Stimulated activated CD4-positive, alpha-beta T cell treated with anti-CD3 and anti-CD28 coated beads, Interleukin-1b, Interleukin-23, amount 100 ng/mL, for 24 hours (primary cell): ENCODE data around the gene MDGA2.
"Not testable (repeated sequence)": the region's sequence is repeated elsewhere in the genome, so short reads cannot be mapped to it uniquely, and the experiment has no call there.

Experiments
- DNase-seq, 4 experiments: peaks; one replicate each; pipeline ENCODE4 v3.0.0-alpha.2; 2020; ENCODE audit warnings: low read depth in 4 of 4, low spot score in 1 of 4

Gene MDGA2

DNA sequence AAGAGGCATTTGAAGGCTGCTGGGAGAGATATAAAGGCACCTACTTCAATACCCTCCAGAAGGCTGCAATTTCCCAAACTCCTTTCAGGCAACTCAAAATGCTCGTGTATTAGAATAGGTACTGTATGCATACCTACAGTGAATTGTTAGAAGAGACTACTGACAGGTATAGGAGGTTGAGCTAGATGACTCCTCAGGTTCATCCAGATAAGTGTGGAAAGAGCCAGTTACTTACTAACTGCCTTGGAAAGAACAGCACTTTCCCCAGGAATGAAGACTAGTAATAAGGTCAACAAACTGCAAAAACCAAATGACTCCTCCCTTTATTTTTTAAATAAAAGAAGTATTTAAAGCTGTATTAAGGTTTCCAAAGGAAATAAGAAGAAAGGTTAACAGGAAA, 429.0 kb downstream of the MDGA2 start:
- DNase-seq = no peak

DNA sequence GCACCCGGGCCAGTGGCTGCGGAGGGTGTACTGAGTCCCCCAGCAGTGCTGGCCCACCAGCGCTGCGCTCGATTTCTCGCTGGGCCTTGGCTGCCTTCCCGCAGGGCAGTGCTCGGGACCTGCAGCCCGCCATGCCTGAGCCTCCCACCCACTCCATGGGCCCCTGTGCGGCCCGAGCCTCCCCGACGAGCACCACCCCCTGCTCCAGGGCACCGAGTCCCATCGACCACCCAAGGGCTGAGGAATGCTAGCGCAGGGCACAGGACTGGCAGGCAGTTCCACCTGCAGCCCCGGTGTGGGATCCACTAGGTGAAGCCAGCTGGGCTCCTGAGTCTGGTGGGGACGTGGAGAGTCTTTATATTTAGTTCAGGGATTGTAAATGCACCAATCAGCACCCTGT, 432.8 kb downstream of the MDGA2 start:
- DNase-seq = not testable (repeated sequence)

DNA sequence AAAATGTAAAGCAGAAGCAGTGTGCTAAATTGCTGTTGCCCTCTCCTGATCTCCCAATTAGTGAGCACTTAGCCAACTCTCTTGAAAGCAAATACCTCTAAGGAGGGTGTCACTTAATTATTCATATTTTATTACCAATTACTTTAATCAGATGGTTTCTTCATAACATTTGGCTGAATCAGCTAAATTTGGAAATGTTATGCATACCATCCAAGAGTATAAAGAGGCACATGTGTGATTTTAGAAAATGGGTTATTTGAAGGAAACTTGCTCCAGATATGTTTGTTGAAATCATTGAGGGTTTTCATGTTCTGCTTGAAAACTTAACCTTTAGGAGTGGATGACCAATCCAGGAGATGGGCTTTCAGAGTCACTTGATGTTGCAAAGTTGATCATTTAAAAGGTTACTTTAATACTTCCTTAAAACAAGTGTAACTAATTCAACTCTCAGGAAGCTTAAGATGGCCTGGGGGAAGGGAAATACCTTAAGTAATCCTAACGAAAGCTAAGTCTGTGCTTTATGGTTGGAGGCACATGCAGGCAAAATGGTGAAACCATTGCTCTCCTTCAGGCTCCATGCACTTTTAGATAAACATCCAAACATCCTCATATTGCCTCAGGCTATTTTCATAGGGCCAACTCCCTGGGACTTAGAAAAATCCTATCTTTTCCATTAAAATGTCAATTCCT, 434.5 kb downstream of the MDGA2 start:
- DNase-seq = no peak

DNA sequence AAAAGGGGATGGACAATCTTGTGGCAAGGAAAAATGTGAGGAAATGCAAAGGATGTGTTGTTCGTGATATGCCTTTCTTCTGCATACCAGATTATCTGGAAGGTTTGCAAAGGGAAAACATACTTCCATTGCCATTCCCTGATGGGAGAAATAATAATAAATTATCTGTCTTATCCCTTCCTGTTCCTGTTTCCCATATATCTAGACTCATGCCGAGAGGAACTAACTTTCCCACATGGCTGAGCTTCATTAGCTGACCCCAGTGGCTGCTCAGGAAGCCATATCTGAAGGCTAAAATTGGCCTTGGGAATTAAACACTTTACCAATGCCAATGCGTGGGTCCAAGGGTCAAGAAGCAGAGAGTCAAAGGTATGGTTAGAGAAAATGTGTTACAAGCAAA, 439.8 kb downstream of the MDGA2 start:
- DNase-seq = no peak

DNA sequence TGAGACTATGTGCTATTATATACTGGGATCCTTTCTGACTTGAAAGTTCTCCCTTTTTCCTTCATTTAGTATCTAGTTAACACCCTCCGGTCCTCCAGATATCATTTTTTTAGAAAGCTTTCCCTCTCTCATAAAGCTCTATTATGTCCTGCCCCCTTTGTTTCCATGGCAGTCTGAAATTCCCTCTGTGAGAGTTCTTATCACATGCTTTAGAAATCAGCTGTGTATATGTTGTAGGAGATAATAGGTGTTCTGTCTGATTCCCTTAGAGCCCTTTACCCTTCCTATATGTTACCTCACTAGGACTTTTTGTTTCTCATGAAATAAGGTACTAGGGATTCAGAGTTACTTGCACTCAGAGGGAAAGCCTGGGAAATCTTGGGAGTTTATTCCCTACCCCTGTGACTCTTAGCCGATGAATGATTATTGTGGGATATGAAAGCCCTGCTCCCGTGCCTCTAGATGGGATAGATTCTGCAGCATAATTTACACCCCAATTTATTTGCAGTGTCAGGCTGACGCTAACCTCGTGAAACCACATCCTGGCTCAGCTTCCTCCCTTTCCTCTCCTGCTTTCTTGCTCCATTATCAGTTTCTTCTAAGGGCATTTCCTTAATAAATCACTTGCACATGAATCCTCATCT, 448.4 kb downstream of the MDGA2 start:
- no peak for DNase-seq

GRCh38 chr14:47223656-47224055, 451.7 kb downstream of the MDGA2 start:
- DNase-seq = no peak

DNA sequence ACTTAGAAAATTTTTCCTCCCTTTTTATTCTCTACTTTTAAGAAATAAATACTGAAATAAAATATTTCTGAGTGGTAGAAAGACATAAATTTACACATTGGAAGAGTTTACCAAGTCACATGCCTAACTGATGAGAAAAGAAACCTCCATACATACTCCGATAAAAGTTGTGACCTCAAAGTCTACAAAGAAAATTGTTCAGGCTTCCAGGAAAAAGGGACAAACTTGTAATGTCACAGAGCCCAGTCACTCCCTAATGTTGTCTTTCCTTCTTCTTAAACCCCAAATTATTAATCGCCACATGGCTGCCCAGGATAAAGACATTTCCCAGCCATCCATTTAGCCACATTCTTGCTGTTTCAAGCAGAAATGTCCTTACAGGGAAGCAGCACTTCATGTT, 455.3 kb downstream of the MDGA2 start:
- no peak for DNase-seq

DNA sequence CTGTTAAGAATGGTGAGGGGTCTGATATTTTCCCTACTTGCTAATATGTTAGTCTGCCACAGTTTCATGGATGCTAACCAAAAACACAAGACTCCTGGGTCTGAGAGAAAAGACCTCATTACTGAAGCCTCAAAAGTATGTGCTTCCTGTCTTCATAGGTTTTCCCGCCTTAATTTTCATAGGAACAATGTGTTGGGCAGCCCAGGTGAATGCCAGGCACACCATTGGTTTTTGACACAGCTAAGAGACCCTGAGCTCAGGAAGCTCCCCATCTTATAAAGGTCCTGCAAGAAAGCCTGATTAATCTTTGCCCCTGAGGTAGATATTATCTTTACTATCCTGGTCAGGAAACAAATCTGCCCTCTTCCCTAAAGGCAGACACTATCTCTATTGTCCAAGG, 464.1 kb downstream of the MDGA2 start:
- DNase-seq = no peak

DNA sequence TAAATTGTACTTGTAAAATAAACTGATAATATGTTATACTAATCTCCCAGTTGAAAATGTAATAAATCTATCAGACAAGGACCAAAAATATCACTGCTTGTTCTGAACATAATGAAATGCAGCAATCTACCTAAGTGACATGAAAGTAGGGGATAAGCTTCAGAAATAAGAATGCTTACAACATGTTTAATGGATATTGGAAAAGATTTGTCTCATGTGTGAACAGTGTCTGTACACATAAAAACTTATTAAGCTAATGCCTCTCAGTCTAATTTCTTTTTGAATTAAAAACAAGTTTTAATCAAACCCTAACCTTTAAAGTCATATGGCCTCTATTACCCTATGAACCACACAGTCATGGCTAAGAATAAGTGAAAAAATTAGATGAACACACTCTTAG, 465.3 kb downstream of the MDGA2 start:
- DNase-seq = no peak

- no peak for DNase-seq
Observed at GRCh38 chr14:47208434-47208833, 467.0 kb downstream of the MDGA2 start.

GRCh38 chr14:47207617-47208016, 467.8 kb downstream of the MDGA2 start:
- DNase-seq = no peak

- no peak for DNase-seq
Observed at GRCh38 chr14:47200740-47201139, 474.7 kb downstream of the MDGA2 start.

GRCh38 chr14:47195582-47195981, 479.8 kb downstream of the MDGA2 start:
- DNase-seq = no peak

DNA sequence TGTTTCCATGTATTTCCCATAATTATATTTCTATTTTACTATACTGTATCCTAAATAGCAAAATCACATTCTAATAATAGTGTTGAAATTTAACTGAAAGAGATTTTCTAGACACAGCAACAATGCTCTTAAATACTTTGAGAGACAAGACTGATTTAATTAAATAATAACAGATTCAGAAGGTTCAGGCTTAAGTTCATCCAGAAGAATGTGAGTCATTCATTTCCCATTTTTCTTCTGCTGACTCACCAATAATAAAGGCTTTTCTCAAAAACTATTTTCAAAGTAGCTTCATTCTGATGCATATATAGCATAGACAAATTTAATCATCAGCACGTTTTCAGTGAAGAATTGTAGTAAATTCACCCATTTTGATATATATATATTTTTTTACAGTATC, 481.4 kb downstream of the MDGA2 start:
- no peak for DNase-seq

GRCh38 chr14:47192203-47192602, 483.2 kb downstream of the MDGA2 start:
- not testable (repeated sequence) for DNase-seq

- no peak for DNase-seq
Observed at GRCh38 chr14:47191700-47192099, 483.7 kb downstream of the MDGA2 start.

GRCh38 chr14:47189911-47190484, 485.4 kb downstream of the MDGA2 start:
- DNase-seq = no peak

GRCh38 chr14:47186486-47186885, 488.9 kb downstream of the MDGA2 start:
- DNase-seq = no peak

GRCh38 chr14:47179906-47180305, 495.5 kb downstream of the MDGA2 start:
- no peak for DNase-seq

GRCh38 chr14:47171896-47172295, 503.5 kb downstream of the MDGA2 start:
- DNase-seq = not testable (repeated sequence)

DNA sequence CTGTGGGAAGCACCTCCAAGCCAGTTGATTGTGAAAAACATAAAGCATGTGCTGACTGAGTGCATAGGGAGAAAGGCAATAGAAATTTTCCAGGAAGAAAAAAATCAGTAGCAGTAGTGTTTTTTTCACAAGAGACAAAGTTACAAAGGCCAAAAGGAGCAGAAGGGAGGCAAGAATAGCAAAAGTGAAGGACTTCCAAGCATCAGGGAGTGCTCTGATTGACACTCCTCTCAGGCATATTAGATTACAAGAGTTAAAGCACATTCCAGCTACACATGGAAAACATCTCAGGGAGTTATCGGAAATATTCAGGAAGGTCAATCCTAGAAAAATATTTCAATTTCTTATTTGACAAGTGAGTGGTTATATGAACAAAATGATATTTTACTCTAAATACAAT, 508.0 kb downstream of the MDGA2 start:
- no peak for DNase-seq

GRCh38 chr14:47155395-47155794, 520.0 kb downstream of the MDGA2 start:
- DNase-seq = no peak
